HG02798 (cell line): ENCODE data around the gene CEP19.
"Not testable (repeated sequence)": the region's sequence is repeated elsewhere in the genome, so short reads cannot be mapped to it uniquely, and the experiment has no call there.

ENCODE experiments used
- ATAC-seq: cut with Tn5 transposase; IDR thresholded peaks from one replicate; pipeline ENCODE4 v1.9.1; 2021; ENCODE audit warnings: mild to moderate bottlenecking; ENCODE audit not compliant: unreplicated experiment, poor library complexity

Gene CEP19

GRCh38 chr3:196711838-196712513 is at the start of gene CEP19, which contains the start of gene PIGX:
TSS of gene CEP19 (minus strand) at chr3:196712250. CDS start at chr3:196708657, 3,593 bp downstream.
TSS of gene PIGX (plus strand) at chr3:196712377.
- peak; percentile 83 for ATAC-seq

- ATAC-seq = no peak
These were observed 46.1 kb upstream of the CEP19 start for GRCh38 chr3:196757876-196758739.

GRCh38 chr3:196756732-196757131 is 44.7 kb upstream of the CEP19 start:
- ATAC-seq = no peak

GRCh38 chr3:196754091-196754981 is 42.3 kb upstream of the CEP19 start:
- no peak for ATAC-seq

GRCh38 chr3:196753201-196753600 is 41.2 kb upstream of the CEP19 start:
- no peak for ATAC-seq

- ATAC-seq = no peak
These were observed 37.1 kb upstream of the CEP19 start for GRCh38 chr3:196749125-196749524.

GRCh38 chr3:196743569-196743968 is 31.5 kb upstream of the CEP19 start:
- not testable (repeated sequence) for ATAC-seq

GRCh38 chr3:196741249-196741889 is 29.3 kb upstream of the CEP19 start:
- no peak for ATAC-seq

GRCh38 chr3:196740481-196741248 is 28.6 kb upstream of the CEP19 start:
- ATAC-seq = no peak

- ATAC-seq = peak; percentile 95
These were observed 27.8 kb upstream of the CEP19 start, which contains the start of gene PAK2 for GRCh38 chr3:196739671-196740480. TSS of gene PAK2 (plus strand) at chr3:196739857. CDS start at chr3:196782647, 42,790 bp downstream.

GRCh38 chr3:196737655-196738054 is 25.6 kb upstream of the CEP19 start:
- no peak for ATAC-seq

GRCh38 chr3:196736670-196737374 is 24.8 kb upstream of the CEP19 start:
- no peak for ATAC-seq

GRCh38 chr3:196735751-196736150 is 23.7 kb upstream of the CEP19 start:
- no peak for ATAC-seq

- no peak for ATAC-seq
These were observed 15.0 kb upstream of the CEP19 start for GRCh38 chr3:196726788-196727675.

- ATAC-seq = no peak
These were observed 9.0 kb upstream of the CEP19 start for GRCh38 chr3:196721097-196721496.

GRCh38 chr3:196717162-196717561 is 5.1 kb upstream of the CEP19 start:
- ATAC-seq = not testable (repeated sequence)
